CD8-positive, alpha-beta memory T cell (primary cell): ENCODE data around the gene LYRM1. TPM values are rescaled to one million over a fixed set of nuclear protein-coding genes. Genes with fewer than 3 reads are reported as not detected.
"Not testable (repeated sequence)": the region's sequence is repeated elsewhere in the genome, so short reads cannot be mapped to it uniquely, and the experiment has no call there.

Source experiments
- CTCF ChIA-PET: fragments of 350-600 bp; sonication (Branson Sonifier 250); formaldehyde crosslinking; loops from one replicate; lab custom pipeline; 2021; ENCODE audit warnings: antibody characterized with exemption; lab: Charles Lee
- POLR2A ChIA-PET: fragments of 350-600 bp; sonication (Branson Sonifier 250); formaldehyde crosslinking; loops from one replicate; lab custom pipeline; 2021; ENCODE audit warnings: antibody characterized with exemption; lab: Charles Lee
- DNase-seq, 5 donors: peaks; one replicate each; pipeline versions ENCODE4 v3.0.0 to v3.0.0-alpha.2; 2020 to 2022; ENCODE audit warnings: mixed read lengths in 1 of 5
- H3K27ac ChIP-seq: one replicate; pipeline ENCODE4 v1.7.0; 2013; ENCODE audit warnings: low read depth, mild to moderate bottlenecking, low read length, moderate library complexity
- H3K27me3 ChIP-seq: 2 replicates; pipeline ENCODE4 v1.7.0; 2013; ENCODE audit warnings: low read length, mild to moderate bottlenecking; ENCODE audit not compliant: insufficient read depth, poor library complexity, severe bottlenecking
- H3K36me3 ChIP-seq: 2 replicates; pipeline ENCODE4 v1.7.0; 2013; ENCODE audit warnings: mild to moderate bottlenecking, low read length, moderate library complexity; ENCODE audit not compliant: insufficient read depth
- H3K4me1 ChIP-seq: 2 replicates; pipeline ENCODE4 v1.7.0; 2013; ENCODE audit warnings: mild to moderate bottlenecking, low read length, moderate library complexity; ENCODE audit not compliant: insufficient read depth
- H3K4me3 ChIP-seq: 2 replicates; pipeline ENCODE4 v1.7.0; 2013; ENCODE audit warnings: mild to moderate bottlenecking, low read length
- H3K9me3 ChIP-seq: 2 replicates; pipeline ENCODE4 v1.7.0; 2013; ENCODE audit warnings: mild to moderate bottlenecking, low read length
- H3K27ac Mint-ChIP-seq, 8 donors: one replicate each; pipeline ENCODE4 v1.8.0; 2020 to 2021; ENCODE audit warnings: mixed read lengths in 8 of 8, mild to moderate bottlenecking in 6 of 8, inconsistent platforms in 3 of 8, moderate library complexity in 3 of 8
- H3K27me3 Mint-ChIP-seq, 2 donors: one replicate each; pipeline ENCODE4 v1.8.0; 2020 to 2021; ENCODE audit warnings: mixed read lengths in 2 of 2, mild to moderate bottlenecking in 1 of 2, moderate library complexity in 1 of 2
- H3K36me3 Mint-ChIP-seq, 3 donors: one replicate each; pipeline ENCODE4 v1.8.0; 2020 to 2021; ENCODE audit warnings: mixed read lengths in 3 of 3, inconsistent platforms in 1 of 3, mild to moderate bottlenecking in 1 of 3
- H3K4me1 Mint-ChIP-seq, 3 donors: one replicate each; pipeline ENCODE4 v1.8.0; 2020 to 2021; ENCODE audit warnings: mixed read lengths in 3 of 3, inconsistent platforms in 1 of 3, mild to moderate bottlenecking in 1 of 3
- H3K4me3 Mint-ChIP-seq, 7 donors: one replicate each; pipeline ENCODE4 v1.8.0; 2020 to 2021; ENCODE audit warnings: mixed read lengths in 7 of 7, mild to moderate bottlenecking in 6 of 7, moderate library complexity in 4 of 7, inconsistent platforms in 2 of 7
- H3K9me3 Mint-ChIP-seq, 5 donors: one replicate each; pipeline ENCODE4 v1.8.0; 2020 to 2022; ENCODE audit warnings: mixed read lengths in 5 of 5, mild to moderate bottlenecking in 3 of 5, moderate library complexity in 2 of 5, inconsistent platforms in 1 of 5
- polyA plus RNA-seq: library from polyadenylated mRNA; unstranded; fragments of 300-500 nt; fragmentation: Illumina TruSeq; gene quantifications from one replicate; pipeline ENCODE4 v1.2.3, GENCODE V29; 2021
- total RNA-seq, 2 experiments: library from RNA; stranded (reverse); gene quantifications; one replicate each; pipeline ENCODE4 v1.2.3, GENCODE V29; 2021

Gene LYRM1
- total and polyA plus RNA-seq, 3 experiments from 2014 or later, result 33.9 to 39.9 (median 35.1) TPM

DNA sequence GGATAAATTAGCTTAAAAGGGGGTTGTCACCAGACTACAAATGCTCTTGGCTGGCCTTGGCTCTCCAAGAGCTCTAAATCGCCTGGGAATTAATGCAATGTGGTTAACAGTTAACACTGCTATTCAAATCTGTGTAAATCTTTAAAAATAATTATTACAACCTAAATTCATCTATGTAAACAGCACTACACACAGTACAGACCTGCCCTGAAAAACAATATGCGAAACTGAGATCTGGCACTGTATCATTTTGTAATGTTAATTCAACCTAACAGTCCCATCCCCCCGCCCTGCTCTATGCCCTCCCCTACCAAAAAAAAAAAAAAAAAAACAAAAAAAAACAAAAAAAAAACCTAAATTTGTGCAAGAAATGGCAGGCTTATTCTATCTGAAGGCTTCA, 41.3 kb upstream of the LYRM1 start:
- no peak overlapping the region for H3K4me3 ChIP-seq
- H3K36me3 ChIP-seq, result no peaks in the 10 kb centered on the region
- H3K4me3 Mint-ChIP-seq, result no peak overlapping the region
- no peaks in the 10 kb centered on the region for H3K27me3 Mint-ChIP-seq
- peaks cover 5% of the 10 kb centered on the region in 3 donors for H3K4me1 Mint-ChIP-seq
- H3K9me3 ChIP-seq, result no peaks in the 10 kb centered on the region
- POLR2A ChIA-PET, result no interaction called here
- H3K27ac ChIP-seq, result no peak overlapping the region
- no peaks in the 10 kb centered on the region for H3K9me3 Mint-ChIP-seq
- no peaks in the 10 kb centered on the region for H3K27me3 ChIP-seq
- H3K4me1 ChIP-seq, result no peaks in the 10 kb centered on the region
- DNase-seq, result no peak
- peaks cover 6 to 50% (median 12%) of the 10 kb centered on the region in 3 donors for H3K36me3 Mint-ChIP-seq
- CTCF ChIA-PET, result no interaction called here
- H3K27ac Mint-ChIP-seq, result peak overlapping the region in 1 of 8 donors; percentile 51

DNA sequence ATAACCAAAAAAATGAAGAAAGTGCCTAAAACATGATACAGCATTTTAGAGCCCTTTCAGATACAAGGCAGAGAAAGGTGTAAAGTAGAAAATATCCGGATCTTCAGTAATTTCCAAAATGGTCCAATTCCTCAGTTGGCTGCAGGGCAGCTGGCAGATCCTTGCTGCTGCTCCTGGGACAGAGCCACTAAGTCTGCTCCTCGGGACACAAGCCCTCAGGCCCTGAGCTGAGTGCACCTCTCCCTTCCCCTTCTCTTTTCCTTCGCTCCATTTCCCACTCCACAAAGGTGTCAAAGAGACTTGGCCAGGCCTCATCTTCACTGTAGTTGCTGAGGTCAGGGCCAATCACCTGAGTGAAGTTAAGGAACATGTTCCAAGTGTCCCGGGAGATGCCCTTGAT, 40.9 kb upstream of the LYRM1 start:
- Mint-ChIP-seq H3K27ac (peak overlapping the region in 3 of 8 donors; percentile 47 to 51 (median 47)), H3K9me3 (no peaks in the 10 kb centered on the region), H3K36me3 (peaks cover 6 to 50% (median 12%) of the 10 kb centered on the region in 3 donors), H3K4me3 (no peak overlapping the region), H3K27me3 (no peaks in the 10 kb centered on the region), H3K4me1 (peaks cover 9 to 10% (median 9%) of the 10 kb centered on the region in 3 donors)
- H3K4me1 ChIP-seq, result no peaks in the 10 kb centered on the region
- no peaks in the 10 kb centered on the region for H3K27me3 ChIP-seq
- no peaks in the 10 kb centered on the region for H3K9me3 ChIP-seq
- no peaks in the 10 kb centered on the region for H3K36me3 ChIP-seq
- no peak for DNase-seq
- ChIA-PET CTCF (no interaction called here), POLR2A (no interaction called here)
- H3K4me3 ChIP-seq, result no peak overlapping the region
- no peak overlapping the region for H3K27ac ChIP-seq

DNA sequence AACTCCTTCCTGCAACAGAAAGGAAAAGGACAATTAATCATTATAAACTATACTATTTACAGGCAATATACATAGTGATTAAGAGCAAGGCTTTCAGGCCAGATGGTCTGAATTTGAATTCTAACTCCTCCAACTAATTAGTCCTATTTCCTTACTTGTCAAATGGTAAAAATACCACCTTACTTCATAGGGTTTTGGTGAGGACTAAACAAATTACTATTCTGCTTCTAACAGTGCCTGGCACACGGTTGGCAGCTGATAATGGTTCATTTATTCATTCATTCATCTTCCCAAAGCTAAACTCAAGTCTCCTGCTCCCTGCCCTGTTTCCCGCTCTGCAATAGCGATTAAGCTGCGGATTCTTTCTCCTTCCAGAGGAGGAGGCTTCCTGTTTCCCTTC, 40.2 kb upstream of the LYRM1 start:
- POLR2A ChIA-PET, result no interaction called here
- Histone ChIP-seq H3K36me3 (no peaks in the 10 kb centered on the region), H3K27me3 (no peaks in the 10 kb centered on the region), H3K4me3 (no peak overlapping the region), H3K9me3 (no peaks in the 10 kb centered on the region), H3K27ac (no peak overlapping the region), H3K4me1 (no peaks in the 10 kb centered on the region)
- CTCF ChIA-PET, result no interaction called here
- Mint-ChIP-seq H3K9me3 (no peaks in the 10 kb centered on the region), H3K4me1 (peaks cover 9 to 13% (median 9%) of the 10 kb centered on the region in 3 donors), H3K4me3 (no peak overlapping the region), H3K27me3 (no peaks in the 10 kb centered on the region), H3K36me3 (peaks cover 6 to 45% (median 12%) of the 10 kb centered on the region in 3 donors), H3K27ac (peak overlapping the region in 2 of 8 donors; percentile 19 to 47)
- no peak for DNase-seq

DNA sequence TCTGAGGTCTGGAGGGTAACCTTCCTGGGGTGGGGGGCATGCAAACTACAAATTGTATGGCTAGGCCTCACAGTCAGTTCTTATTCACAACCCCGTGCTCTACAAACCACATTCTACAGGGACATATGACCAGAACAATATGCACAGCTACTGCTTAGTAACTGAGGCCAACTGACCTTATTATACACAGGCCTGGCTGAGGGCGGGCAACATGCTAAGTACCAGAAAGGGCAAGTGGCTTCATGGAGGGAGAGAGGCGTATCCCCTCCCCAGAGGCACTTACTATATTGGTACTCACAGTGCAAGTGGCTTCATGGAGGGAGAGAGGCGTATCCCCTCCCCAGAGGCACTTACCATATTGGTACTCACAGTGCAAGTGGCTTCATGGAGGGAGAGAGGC, 39.6 kb upstream of the LYRM1 start:
- H3K9me3 Mint-ChIP-seq, DNase-seq, H3K4me1 ChIP-seq, CTCF ChIA-PET, H3K27ac ChIP-seq, H3K27me3 ChIP-seq, H3K9me3 ChIP-seq, H3K27me3 Mint-ChIP-seq, POLR2A ChIA-PET, H3K4me3 ChIP-seq, H3K4me3 Mint-ChIP-seq, H3K36me3 ChIP-seq: not testable (repeated sequence)
- peaks cover 6 to 41% (median 11%) of the 10 kb centered on the region in 3 donors for H3K36me3 Mint-ChIP-seq
- H3K27ac Mint-ChIP-seq, result peak overlapping the region in 1 of 8 donors; percentile 43
- H3K4me1 Mint-ChIP-seq, result peaks cover 12 to 19% (median 15%) of the 10 kb centered on the region in 3 donors

DNA sequence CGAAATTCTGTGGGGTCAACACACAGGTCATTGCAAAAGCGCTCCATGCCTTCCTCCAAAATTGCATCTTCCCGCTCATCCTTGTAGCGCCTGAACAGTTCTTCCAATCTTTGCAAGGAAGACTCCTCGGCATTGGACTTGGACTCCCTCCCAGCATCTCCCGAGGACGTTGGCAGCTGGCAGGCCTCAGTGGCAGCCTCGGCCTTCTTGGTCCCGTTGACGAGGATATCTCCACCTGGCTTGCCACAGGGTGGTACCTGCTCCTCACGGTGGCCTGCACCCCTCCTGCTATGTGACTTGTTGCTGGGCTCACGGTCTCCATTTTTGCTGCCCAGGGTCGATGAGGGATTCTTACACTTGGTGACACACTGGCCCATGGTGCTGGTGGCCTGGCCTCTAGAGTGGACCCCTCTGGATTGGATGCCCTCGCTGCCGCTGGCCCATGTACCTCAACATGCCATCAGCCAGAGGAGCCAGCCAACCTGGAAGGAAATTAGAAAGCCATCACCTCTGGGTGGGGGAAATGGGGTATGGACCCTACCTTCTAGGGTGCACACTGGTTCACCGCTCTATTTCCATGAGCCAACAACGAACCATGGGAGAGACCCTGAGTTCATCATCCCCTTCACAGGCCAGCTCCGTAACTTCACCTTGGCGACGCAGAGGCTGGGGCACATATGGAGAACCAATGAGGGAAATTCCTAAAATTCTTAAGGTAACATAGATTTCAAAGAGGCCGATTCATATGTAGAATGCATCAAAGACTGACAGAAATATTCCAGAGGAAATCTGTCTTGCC, 38.2 kb upstream of the LYRM1 start:
- Histone ChIP-seq H3K4me3 (no peak overlapping the region), H3K4me1 (no peaks in the 10 kb centered on the region), H3K36me3 (no peaks in the 10 kb centered on the region), H3K27me3 (no peaks in the 10 kb centered on the region), H3K27ac (no peak overlapping the region), H3K9me3 (no peaks in the 10 kb centered on the region)
- no peak for DNase-seq
- peaks cover 19 to 30% (median 27%) of the 10 kb centered on the region in 3 donors for H3K4me1 Mint-ChIP-seq
- no peaks in the 10 kb centered on the region for H3K9me3 Mint-ChIP-seq
- peaks cover 6 to 36% (median 11%) of the 10 kb centered on the region in 3 donors for H3K36me3 Mint-ChIP-seq
- no peak overlapping the region for H3K4me3 Mint-ChIP-seq
- H3K27ac Mint-ChIP-seq, result peak overlapping the region in 1 of 8 donors; percentile 60
- POLR2A ChIA-PET, result no interaction called here
- CTCF ChIA-PET, result interaction anchor here (4.1 kb wide), 1 partner anchor 12 kb away, joined by 22 read pairs; no protein-coding TSS in a partner anchor
- H3K27me3 Mint-ChIP-seq, result no peaks in the 10 kb centered on the region

DNA sequence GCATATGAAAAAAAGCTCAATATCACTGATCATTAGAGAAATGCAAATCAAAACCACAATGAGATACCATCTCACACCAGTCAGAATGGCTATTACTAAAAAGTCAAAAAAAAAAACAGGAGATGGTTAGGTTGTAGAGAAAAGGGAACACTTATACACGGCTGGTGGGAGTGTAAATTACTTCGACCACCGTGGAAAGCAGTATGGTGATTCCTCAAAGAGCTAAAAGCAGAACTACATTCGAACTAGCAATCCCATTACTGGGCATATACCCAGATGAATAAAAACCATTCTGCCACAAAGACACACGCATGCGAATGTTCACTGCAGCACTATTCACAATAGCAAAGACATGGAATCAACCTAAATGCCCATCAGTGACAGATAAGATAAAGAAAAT, 36.2 kb upstream of the LYRM1 start:
- H3K27me3 ChIP-seq, H3K9me3 Mint-ChIP-seq, H3K36me3 ChIP-seq, H3K9me3 ChIP-seq, H3K4me3 Mint-ChIP-seq, POLR2A ChIA-PET, H3K27ac Mint-ChIP-seq, H3K27me3 Mint-ChIP-seq, H3K4me3 ChIP-seq, H3K4me1 ChIP-seq, DNase-seq, H3K27ac ChIP-seq: not testable (repeated sequence)
- peaks cover 6 to 29% (median 12%) of the 10 kb centered on the region in 3 donors for H3K36me3 Mint-ChIP-seq
- CTCF ChIA-PET, result interaction anchor here (1.6 to 4.1 kb wide), 2 partner anchors 14 to 220 kb away, joined by 4 to 22 read pairs; no protein-coding TSS in a partner anchor
- peaks cover 19 to 30% (median 27%) of the 10 kb centered on the region in 3 donors for H3K4me1 Mint-ChIP-seq

DNA sequence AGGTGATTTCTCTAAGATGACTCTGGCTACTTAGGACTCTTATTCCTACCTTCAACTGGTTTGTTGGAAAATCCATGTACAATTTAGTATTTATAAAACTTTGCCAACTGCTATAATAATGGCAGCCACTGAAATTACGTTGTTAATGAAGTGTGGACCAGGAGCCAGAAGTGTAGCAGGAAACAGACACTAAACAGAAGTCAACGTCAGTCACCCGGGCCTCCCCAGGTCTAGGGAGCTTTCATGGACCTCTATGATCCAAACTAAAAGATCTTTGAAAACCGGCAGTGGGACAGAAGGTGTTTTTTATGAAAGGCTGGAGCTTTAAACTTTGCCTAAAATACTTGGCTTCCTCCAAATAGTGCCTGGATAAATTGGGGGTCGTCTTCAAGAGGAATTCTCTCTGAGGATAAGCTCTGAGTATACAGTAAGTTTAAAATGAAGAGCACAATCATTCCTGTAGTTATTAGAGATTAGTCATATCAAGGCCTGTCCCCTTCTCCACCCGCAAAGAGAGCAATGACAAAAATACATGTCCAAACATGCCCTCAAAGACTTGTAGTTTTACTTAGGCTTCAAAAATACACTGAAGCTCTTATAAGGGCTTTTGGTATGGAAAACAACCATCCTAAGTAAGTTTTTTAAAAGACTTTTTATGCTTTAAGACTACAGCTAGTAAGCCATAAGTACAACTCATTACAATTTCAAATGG, 35.0 kb upstream of the LYRM1 start:
- H3K36me3 Mint-ChIP-seq, result peaks cover 0 to 18% (median 5%) of the 10 kb centered on the region in 3 donors

More for the DNA sequence above, 35.0 kb upstream of the LYRM1 start:
- Histone ChIP-seq H3K27ac (no peak overlapping the region), H3K36me3 (no peaks in the 10 kb centered on the region), H3K27me3 (no peaks in the 10 kb centered on the region), H3K9me3 (no peaks in the 10 kb centered on the region), H3K4me3 (no peak overlapping the region), H3K4me1 (no peaks in the 10 kb centered on the region)
- ChIA-PET CTCF (interaction anchor here (4.1 kb wide), 1 partner anchor 16 kb away, joined by 22 read pairs; no protein-coding TSS in a partner anchor), POLR2A (no interaction called here)
- H3K27me3 Mint-ChIP-seq, result no peaks in the 10 kb centered on the region
- H3K9me3 Mint-ChIP-seq, result no peaks in the 10 kb centered on the region
- no peak overlapping the region for H3K27ac Mint-ChIP-seq
- DNase-seq, result no peak
- H3K4me3 Mint-ChIP-seq, result no peak overlapping the region
- peaks cover 19 to 30% (median 27%) of the 10 kb centered on the region in 3 donors for H3K4me1 Mint-ChIP-seq
